Mesenchymal stem cell (in vitro differentiated cells and primary cell): ENCODE results near the gene ZNF821.

Source experiments
- DNase-seq: peaks from one replicate; pipeline ENCODE4 v3.0.0-alpha.2; 2013
- H2AFZ ChIP-seq: one replicate; pipeline ENCODE4 v1.6.1; 2013; ENCODE audit warnings: low read depth, mild to moderate bottlenecking, control low read depth, inconsistent platforms, low read length, moderate library complexity
- H2AK5ac ChIP-seq: 2 replicates; pipeline ENCODE4 v1.6.1; 2013; ENCODE audit warnings: low read length, moderate library complexity, mild to moderate bottlenecking, inconsistent platforms; ENCODE audit not compliant: severe bottlenecking
- H2BK120ac ChIP-seq: one replicate; pipeline ENCODE4 v1.6.1; 2013; ENCODE audit warnings: low read depth, mild to moderate bottlenecking, inconsistent platforms, low read length, moderate library complexity
- H2BK12ac ChIP-seq, 2 experiments: one replicate each; pipeline ENCODE4 v1.6.1; 2013; ENCODE audit warnings: inconsistent platforms in 2 of 2, low read length in 2 of 2, mild to moderate bottlenecking in 2 of 2, moderate library complexity in 2 of 2, control low read depth in 1 of 2
- H2BK15ac ChIP-seq: one replicate; pipeline ENCODE4 v1.6.1; 2013; ENCODE audit warnings: mild to moderate bottlenecking, low read depth, inconsistent platforms; ENCODE audit not compliant: poor library complexity, severe bottlenecking
- H2BK5ac ChIP-seq: 2 replicates; pipeline ENCODE4 v1.6.1; 2013; ENCODE audit warnings: low read depth, mild to moderate bottlenecking, low read length, control low read depth, inconsistent platforms; ENCODE audit not compliant: poor library complexity, severe bottlenecking
- H3K14ac ChIP-seq, 2 experiments: one replicate each; pipeline ENCODE4 v1.6.1; 2013; ENCODE audit warnings: inconsistent platforms in 2 of 2, low read length in 2 of 2, control low read depth in 1 of 2, mild to moderate bottlenecking in 1 of 2, moderate library complexity in 1 of 2
- H3K18ac ChIP-seq, 2 experiments: one replicate each; pipeline ENCODE4 v1.6.1; 2013; ENCODE audit warnings: inconsistent platforms in 2 of 2, low read length in 2 of 2, control low read depth in 1 of 2, low read depth in 1 of 2, mild to moderate bottlenecking in 1 of 2
- H3K23ac ChIP-seq, 2 experiments: one replicate each; pipeline ENCODE4 v1.6.1; 2013; ENCODE audit warnings: inconsistent platforms in 2 of 2, low read length in 2 of 2, mild to moderate bottlenecking in 2 of 2, moderate library complexity in 2 of 2, control low read depth in 1 of 2
- H3K27ac ChIP-seq: 2 replicates; pipeline ENCODE4 v1.5.1; 2013; ENCODE audit warnings: mild to moderate bottlenecking, moderate library complexity, low read length, control low read depth, inconsistent platforms; ENCODE audit not compliant: poor library complexity, severe bottlenecking
- H3K27me3 ChIP-seq, 2 experiments: 2 replicates each; pipeline versions ENCODE4 v1.6.1 to v1.7.0; 2013; ENCODE audit warnings: low read length in 2 of 2, mild to moderate bottlenecking in 2 of 2, moderate library complexity in 2 of 2, control low read depth in 1 of 2, inconsistent platforms in 1 of 2; ENCODE audit not compliant: control insufficient read depth in 1 of 2, insufficient read depth in 1 of 2
- H3K36me3 ChIP-seq, 2 experiments: 2 replicates each; pipeline versions ENCODE4 v1.6.1 to v1.7.0; 2013; ENCODE audit warnings: low read length in 2 of 2, control low read depth in 1 of 2, inconsistent platforms in 1 of 2, low read depth in 1 of 2, mild to moderate bottlenecking in 1 of 2; ENCODE audit not compliant: insufficient read depth in 2 of 2, control insufficient read depth in 1 of 2
- H3K4ac ChIP-seq, 2 experiments: one replicate each; pipeline ENCODE4 v1.6.1; 2013; ENCODE audit warnings: inconsistent platforms in 2 of 2, low read length in 2 of 2, mild to moderate bottlenecking in 2 of 2, moderate library complexity in 2 of 2, control low read depth in 1 of 2, low read depth in 1 of 2
- H3K4me1 ChIP-seq: 2 replicates; pipeline ENCODE4 v1.6.1; 2013; ENCODE audit warnings: low read depth, low read length, control low read depth; ENCODE audit not compliant: control insufficient read depth, insufficient read depth
- H3K4me2 ChIP-seq: 2 replicates; pipeline ENCODE4 v1.6.1; 2013; ENCODE audit warnings: low read length, mild to moderate bottlenecking, inconsistent platforms; ENCODE audit not compliant: poor library complexity, severe bottlenecking
- H3K4me3 ChIP-seq, 2 experiments: 2 replicates each; pipeline versions ENCODE4 v1.5.1 to v1.7.0; 2013; ENCODE audit warnings: low read length in 2 of 2, mild to moderate bottlenecking in 2 of 2, control low read depth in 1 of 2, low read depth in 1 of 2; ENCODE audit not compliant: insufficient read depth in 1 of 2
- H3K79me1 ChIP-seq: replicated peaks from 2 replicates; pipeline ENCODE4 v1.6.1; 2013; ENCODE audit warnings: mild to moderate bottlenecking, control low read depth, low read length, inconsistent platforms; ENCODE audit not compliant: poor library complexity, severe bottlenecking
- H3K9ac ChIP-seq: 2 replicates; pipeline ENCODE4 v1.7.0; 2013; ENCODE audit warnings: mild to moderate bottlenecking, low read length, moderate library complexity
- H3K9me3 ChIP-seq: 2 replicates; pipeline ENCODE4 v1.7.0; 2013; ENCODE audit warnings: mild to moderate bottlenecking, low read length; ENCODE audit not compliant: control insufficient read depth
- H4K8ac ChIP-seq: one replicate; pipeline ENCODE4 v1.6.1; 2013; ENCODE audit warnings: inconsistent platforms, mild to moderate bottlenecking, low read length, moderate library complexity
- H4K91ac ChIP-seq: one replicate; pipeline ENCODE4 v1.6.1; 2013; ENCODE audit warnings: mild to moderate bottlenecking, low read length, inconsistent platforms
- WGBS: methylation state at CpG from one replicate; pipeline ENCODE4 v1.1.7; 2013; ENCODE audit warnings: mixed read lengths; 5-methylcytosine and 5-hydroxymethylcytosine counted together

The ZNF821 gene

GRCh38 chr16:71865173-71865863 lies 18.7 kb downstream of the ZNF821 start:
- no peak for DNase-seq
- Histone ChIP-seq H3K18ac (no peak overlapping the region), H4K8ac (no peak overlapping the region), H2AFZ (no peak overlapping the region), H2BK5ac (no peak overlapping the region), H3K23ac (no peak overlapping the region), H3K4me1 (peaks cover under 1% of the 10 kb centered on the region), H3K4me2 (no peak overlapping the region), H2BK15ac (no peak overlapping the region), H3K79me1 (peaks cover 25% of the 10 kb centered on the region), H2BK120ac (no peak overlapping the region), H4K91ac (no peak overlapping the region), H3K27me3 (no peaks in the 10 kb centered on the region), H3K27ac (no peak overlapping the region), H3K4me3 (no peak overlapping the region), H2BK12ac (no peak overlapping the region), H3K36me3 (peaks cover 33 to 70% of the 10 kb centered on the region in 2 experiments), H3K14ac (no peak overlapping the region), H3K9ac (no peak overlapping the region), H3K9me3 (no peaks in the 10 kb centered on the region), H3K4ac (no peak overlapping the region), H2AK5ac (no peak overlapping the region)
- 97% methylated on average over 7 of the region's 7 CpGs for WGBS

GRCh38 chr16:71863995-71864394 lies 20.0 kb downstream of the ZNF821 start:
- H2AK5ac ChIP-seq: no peak overlapping the region
- DNase-seq: no peak
- 99% methylated on average over 5 of the region's 5 CpGs for WGBS

GRCh38 chr16:71859762-71860521 lies 24.0 kb downstream of the ZNF821 start:
- no peaks in the 10 kb centered on the region for H3K9me3 ChIP-seq
- H2AFZ ChIP-seq: no peak overlapping the region
- no peak overlapping the region for H3K14ac ChIP-seq
- no peak overlapping the region for H2BK5ac ChIP-seq
- H3K4me3 ChIP-seq: no peak overlapping the region
- H3K9ac ChIP-seq: no peak overlapping the region
- no peak overlapping the region for H2BK15ac ChIP-seq
- H3K4me2 ChIP-seq: no peak overlapping the region
- peaks cover 38 to 74% of the 10 kb centered on the region in 2 experiments for H3K36me3 ChIP-seq
- no peak overlapping the region for H3K23ac ChIP-seq
- H2AK5ac ChIP-seq: peak overlapping the region; percentile 4
- H3K4ac ChIP-seq: no peak overlapping the region
- H2BK12ac ChIP-seq: no peak overlapping the region
- H3K18ac ChIP-seq: no peak overlapping the region
- peaks cover 31% of the 10 kb centered on the region for H3K79me1 ChIP-seq
- peak overlapping the region; percentile 80 for H3K27ac ChIP-seq
- 96% methylated on average over 32 of the region's 32 CpGs for WGBS
- no peaks in the 10 kb centered on the region for H3K27me3 ChIP-seq
- H2BK120ac ChIP-seq: no peak overlapping the region
- DNase-seq: no peak
- H4K8ac ChIP-seq: no peak overlapping the region
- H4K91ac ChIP-seq: no peak overlapping the region
- peaks cover 18% of the 10 kb centered on the region for H3K4me1 ChIP-seq

More at GRCh38 chr16:71863995-71864394, 20.0 kb downstream of the ZNF821 start:
- Histone ChIP-seq H2BK15ac (no peak overlapping the region), H4K8ac (no peak overlapping the region), H3K9ac (no peak overlapping the region), H3K23ac (no peak overlapping the region), H3K4me2 (no peak overlapping the region), H3K4ac (no peak overlapping the region), H3K9me3 (no peaks in the 10 kb centered on the region), H3K18ac (no peak overlapping the region), H3K79me1 (peaks cover 25% of the 10 kb centered on the region), H3K27me3 (no peaks in the 10 kb centered on the region), H2BK5ac (no peak overlapping the region), H4K91ac (no peak overlapping the region), H3K4me3 (no peak overlapping the region), H2AFZ (no peak overlapping the region), H3K4me1 (peaks cover 9% of the 10 kb centered on the region), H2BK120ac (no peak overlapping the region), H3K27ac (no peak overlapping the region), H3K14ac (no peak overlapping the region), H3K36me3 (peaks cover 38 to 72% of the 10 kb centered on the region in 2 experiments), H2BK12ac (no peak overlapping the region)

GRCh38 chr16:71855937-71856662 lies 27.9 kb downstream of the ZNF821 start:
- Histone ChIP-seq H3K23ac (no peak overlapping the region), H3K79me1 (peaks cover 45% of the 10 kb centered on the region), H3K4me3 (no peak overlapping the region), H3K14ac (no peak overlapping the region), H2BK120ac (no peak overlapping the region), H3K27me3 (no peaks in the 10 kb centered on the region), H4K8ac (no peak overlapping the region), H2AFZ (no peak overlapping the region), H3K18ac (no peak overlapping the region), H2BK12ac (no peak overlapping the region), H3K36me3 (peaks cover 44 to 67% of the 10 kb centered on the region in 2 experiments), H2AK5ac (no peak overlapping the region), H3K4ac (no peak overlapping the region), H3K9me3 (no peaks in the 10 kb centered on the region), H3K4me2 (no peak overlapping the region), H3K27ac (no peak overlapping the region), H2BK15ac (no peak overlapping the region), H3K9ac (no peak overlapping the region), H4K91ac (no peak overlapping the region), H2BK5ac (no peak overlapping the region), H3K4me1 (peaks cover 24% of the 10 kb centered on the region)
- no peak for DNase-seq
- WGBS: 96% methylated on average over 5 of the region's 5 CpGs
